Mesenchymal stem cell (in vitro differentiated cells and primary cell): ENCODE data around the gene CACNG4.

ENCODE experiments used
- DNase-seq: peaks from one replicate; pipeline ENCODE4 v3.0.0-alpha.2; 2013
- H2AFZ ChIP-seq: one replicate; pipeline ENCODE4 v1.6.1; 2013; ENCODE audit warnings: low read depth, mild to moderate bottlenecking, control low read depth, inconsistent platforms, low read length, moderate library complexity
- H2AK5ac ChIP-seq: 2 replicates; pipeline ENCODE4 v1.6.1; 2013; ENCODE audit warnings: low read length, moderate library complexity, mild to moderate bottlenecking, inconsistent platforms; ENCODE audit not compliant: severe bottlenecking
- H2BK120ac ChIP-seq: one replicate; pipeline ENCODE4 v1.6.1; 2013; ENCODE audit warnings: low read depth, mild to moderate bottlenecking, inconsistent platforms, low read length, moderate library complexity
- H2BK12ac ChIP-seq, 2 experiments: one replicate each; pipeline ENCODE4 v1.6.1; 2013; ENCODE audit warnings: inconsistent platforms in 2 of 2, low read length in 2 of 2, mild to moderate bottlenecking in 2 of 2, moderate library complexity in 2 of 2, control low read depth in 1 of 2
- H2BK15ac ChIP-seq: one replicate; pipeline ENCODE4 v1.6.1; 2013; ENCODE audit warnings: mild to moderate bottlenecking, low read depth, inconsistent platforms; ENCODE audit not compliant: poor library complexity, severe bottlenecking
- H2BK5ac ChIP-seq: 2 replicates; pipeline ENCODE4 v1.6.1; 2013; ENCODE audit warnings: low read depth, mild to moderate bottlenecking, low read length, control low read depth, inconsistent platforms; ENCODE audit not compliant: poor library complexity, severe bottlenecking
- H3K14ac ChIP-seq, 2 experiments: one replicate each; pipeline ENCODE4 v1.6.1; 2013; ENCODE audit warnings: inconsistent platforms in 2 of 2, low read length in 2 of 2, control low read depth in 1 of 2, mild to moderate bottlenecking in 1 of 2, moderate library complexity in 1 of 2
- H3K18ac ChIP-seq, 2 experiments: one replicate each; pipeline ENCODE4 v1.6.1; 2013; ENCODE audit warnings: inconsistent platforms in 2 of 2, low read length in 2 of 2, control low read depth in 1 of 2, low read depth in 1 of 2, mild to moderate bottlenecking in 1 of 2
- H3K23ac ChIP-seq, 2 experiments: one replicate each; pipeline ENCODE4 v1.6.1; 2013; ENCODE audit warnings: inconsistent platforms in 2 of 2, low read length in 2 of 2, mild to moderate bottlenecking in 2 of 2, moderate library complexity in 2 of 2, control low read depth in 1 of 2
- H3K27ac ChIP-seq: 2 replicates; pipeline ENCODE4 v1.5.1; 2013; ENCODE audit warnings: mild to moderate bottlenecking, moderate library complexity, low read length, control low read depth, inconsistent platforms; ENCODE audit not compliant: poor library complexity, severe bottlenecking
- H3K27me3 ChIP-seq, 2 experiments: 2 replicates each; pipeline versions ENCODE4 v1.6.1 to v1.7.0; 2013; ENCODE audit warnings: low read length in 2 of 2, mild to moderate bottlenecking in 2 of 2, moderate library complexity in 2 of 2, control low read depth in 1 of 2, inconsistent platforms in 1 of 2; ENCODE audit not compliant: control insufficient read depth in 1 of 2, insufficient read depth in 1 of 2
- H3K36me3 ChIP-seq, 2 experiments: 2 replicates each; pipeline versions ENCODE4 v1.6.1 to v1.7.0; 2013; ENCODE audit warnings: low read length in 2 of 2, control low read depth in 1 of 2, inconsistent platforms in 1 of 2, low read depth in 1 of 2, mild to moderate bottlenecking in 1 of 2; ENCODE audit not compliant: insufficient read depth in 2 of 2, control insufficient read depth in 1 of 2
- H3K4ac ChIP-seq, 2 experiments: one replicate each; pipeline ENCODE4 v1.6.1; 2013; ENCODE audit warnings: inconsistent platforms in 2 of 2, low read length in 2 of 2, mild to moderate bottlenecking in 2 of 2, moderate library complexity in 2 of 2, control low read depth in 1 of 2, low read depth in 1 of 2
- H3K4me1 ChIP-seq: 2 replicates; pipeline ENCODE4 v1.6.1; 2013; ENCODE audit warnings: low read depth, low read length, control low read depth; ENCODE audit not compliant: control insufficient read depth, insufficient read depth
- H3K4me2 ChIP-seq: 2 replicates; pipeline ENCODE4 v1.6.1; 2013; ENCODE audit warnings: low read length, mild to moderate bottlenecking, inconsistent platforms; ENCODE audit not compliant: poor library complexity, severe bottlenecking
- H3K4me3 ChIP-seq, 2 experiments: 2 replicates each; pipeline versions ENCODE4 v1.5.1 to v1.7.0; 2013; ENCODE audit warnings: low read length in 2 of 2, mild to moderate bottlenecking in 2 of 2, control low read depth in 1 of 2, low read depth in 1 of 2; ENCODE audit not compliant: insufficient read depth in 1 of 2
- H3K79me1 ChIP-seq: replicated peaks from 2 replicates; pipeline ENCODE4 v1.6.1; 2013; ENCODE audit warnings: mild to moderate bottlenecking, control low read depth, low read length, inconsistent platforms; ENCODE audit not compliant: poor library complexity, severe bottlenecking
- H3K9ac ChIP-seq: 2 replicates; pipeline ENCODE4 v1.7.0; 2013; ENCODE audit warnings: mild to moderate bottlenecking, low read length, moderate library complexity
- H3K9me3 ChIP-seq: 2 replicates; pipeline ENCODE4 v1.7.0; 2013; ENCODE audit warnings: mild to moderate bottlenecking, low read length; ENCODE audit not compliant: control insufficient read depth
- H4K8ac ChIP-seq: one replicate; pipeline ENCODE4 v1.6.1; 2013; ENCODE audit warnings: inconsistent platforms, mild to moderate bottlenecking, low read length, moderate library complexity
- H4K91ac ChIP-seq: one replicate; pipeline ENCODE4 v1.6.1; 2013; ENCODE audit warnings: mild to moderate bottlenecking, low read length, inconsistent platforms
- WGBS: methylation state at CpG from one replicate; pipeline ENCODE4 v1.1.7; 2013; ENCODE audit warnings: mixed read lengths; 5-methylcytosine and 5-hydroxymethylcytosine counted together

The CACNG4 gene

GRCh38 chr17:66978514-66979061 is 14.1 kb downstream of the CACNG4 start:
- H2BK5ac ChIP-seq = no peak overlapping the region
- H2BK120ac ChIP-seq = no peak overlapping the region
- H3K79me1 ChIP-seq = no peaks in the 10 kb centered on the region
- H3K23ac ChIP-seq = no peak overlapping the region
- H2BK15ac ChIP-seq = no peak overlapping the region
- H3K9me3 ChIP-seq = no peaks in the 10 kb centered on the region
- no peak overlapping the region for H3K4me3 ChIP-seq
- H3K4ac ChIP-seq = no peak overlapping the region
- no peaks in the 10 kb centered on the region for H3K4me1 ChIP-seq
- H2BK12ac ChIP-seq = no peak overlapping the region
- WGBS = 92% methylated on average over 19 of the region's 19 CpGs
- H3K4me2 ChIP-seq = no peak overlapping the region
- no peak overlapping the region for H2AK5ac ChIP-seq
- no peak overlapping the region for H4K91ac ChIP-seq
- no peak overlapping the region for H2AFZ ChIP-seq
- peaks cover 53 to 79% of the 10 kb centered on the region in 2 experiments for H3K27me3 ChIP-seq
- H3K27ac ChIP-seq = no peak overlapping the region
- no peak overlapping the region for H4K8ac ChIP-seq
- H3K9ac ChIP-seq = no peak overlapping the region
- DNase-seq = no peak
- no peaks in the 10 kb centered on the region for H3K36me3 ChIP-seq
- no peak overlapping the region for H3K14ac ChIP-seq
- H3K18ac ChIP-seq = no peak overlapping the region

- no peak overlapping the region for H2BK120ac ChIP-seq
- no peak overlapping the region for H2BK12ac ChIP-seq
- no peak overlapping the region for H3K4me2 ChIP-seq
- no peaks in the 10 kb centered on the region for H3K36me3 ChIP-seq
- H2AK5ac ChIP-seq = no peak overlapping the region
- WGBS = 94% methylated on average over 5 of the region's 7 CpGs
- no peak overlapping the region for H3K4me3 ChIP-seq
- H3K4me1 ChIP-seq = no peaks in the 10 kb centered on the region
- no peak overlapping the region for H3K14ac ChIP-seq
- no peaks in the 10 kb centered on the region for H3K9me3 ChIP-seq
- peaks cover 56 to 79% of the 10 kb centered on the region in 2 experiments for H3K27me3 ChIP-seq
- H2BK5ac ChIP-seq = no peak overlapping the region
- H2AFZ ChIP-seq = no peak overlapping the region
- H3K23ac ChIP-seq = no peak overlapping the region
- no peaks in the 10 kb centered on the region for H3K79me1 ChIP-seq
- H3K27ac ChIP-seq = no peak overlapping the region
- H3K18ac ChIP-seq = no peak overlapping the region
- no peak overlapping the region for H3K9ac ChIP-seq
- no peak for DNase-seq
- H4K8ac ChIP-seq = no peak overlapping the region
- H4K91ac ChIP-seq = no peak overlapping the region
- H2BK15ac ChIP-seq = no peak overlapping the region
- H3K4ac ChIP-seq = no peak overlapping the region
Observed at GRCh38 chr17:66980896-66981295, 16.4 kb downstream of the CACNG4 start.

DNA sequence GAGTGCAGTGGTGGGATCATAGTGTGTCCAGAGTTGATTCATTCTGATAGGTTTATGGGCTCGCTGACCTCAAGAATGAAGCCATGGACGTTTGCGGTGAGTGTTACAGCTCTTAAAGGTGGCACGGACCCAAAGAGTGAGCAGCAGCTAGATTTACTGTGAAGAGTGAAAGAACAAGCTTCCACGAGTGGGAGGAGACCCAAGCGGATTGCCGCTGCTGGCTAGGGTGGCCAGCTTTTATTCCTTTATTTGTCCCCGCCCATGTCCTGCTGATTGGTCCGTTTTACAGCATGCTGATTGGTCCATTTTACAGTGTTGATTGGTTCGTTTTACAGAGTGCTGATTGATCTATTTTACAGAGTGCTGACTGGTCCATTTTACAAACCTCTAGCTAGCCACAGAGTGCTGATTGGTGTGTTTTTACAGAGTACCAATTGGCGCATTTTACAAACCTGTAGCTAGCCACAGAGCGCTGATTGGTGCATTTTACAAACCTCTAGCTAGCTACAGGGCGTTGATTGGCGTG is 17.5 kb downstream of the CACNG4 start:
- Histone ChIP-seq H2BK12ac (no peak overlapping the region), H2BK120ac (no peak overlapping the region), H3K27me3 (peaks cover 56 to 79% of the 10 kb centered on the region in 2 experiments), H3K9me3 (no peaks in the 10 kb centered on the region), H3K18ac (no peak overlapping the region), H2AK5ac (no peak overlapping the region), H4K91ac (no peak overlapping the region), H3K36me3 (no peaks in the 10 kb centered on the region), H3K27ac (no peak overlapping the region), H3K4me3 (no peak overlapping the region), H3K4me2 (no peak overlapping the region), H4K8ac (no peak overlapping the region), H3K9ac (no peak overlapping the region), H2BK15ac (no peak overlapping the region), H3K79me1 (no peaks in the 10 kb centered on the region), H2AFZ (no peak overlapping the region), H3K4me1 (no peaks in the 10 kb centered on the region), H2BK5ac (no peak overlapping the region), H3K4ac (no peak overlapping the region), H3K14ac (no peak overlapping the region), H3K23ac (no peak overlapping the region)
- 87% methylated on average over 14 of the region's 14 CpGs for WGBS
- DNase-seq = no peak

DNA sequence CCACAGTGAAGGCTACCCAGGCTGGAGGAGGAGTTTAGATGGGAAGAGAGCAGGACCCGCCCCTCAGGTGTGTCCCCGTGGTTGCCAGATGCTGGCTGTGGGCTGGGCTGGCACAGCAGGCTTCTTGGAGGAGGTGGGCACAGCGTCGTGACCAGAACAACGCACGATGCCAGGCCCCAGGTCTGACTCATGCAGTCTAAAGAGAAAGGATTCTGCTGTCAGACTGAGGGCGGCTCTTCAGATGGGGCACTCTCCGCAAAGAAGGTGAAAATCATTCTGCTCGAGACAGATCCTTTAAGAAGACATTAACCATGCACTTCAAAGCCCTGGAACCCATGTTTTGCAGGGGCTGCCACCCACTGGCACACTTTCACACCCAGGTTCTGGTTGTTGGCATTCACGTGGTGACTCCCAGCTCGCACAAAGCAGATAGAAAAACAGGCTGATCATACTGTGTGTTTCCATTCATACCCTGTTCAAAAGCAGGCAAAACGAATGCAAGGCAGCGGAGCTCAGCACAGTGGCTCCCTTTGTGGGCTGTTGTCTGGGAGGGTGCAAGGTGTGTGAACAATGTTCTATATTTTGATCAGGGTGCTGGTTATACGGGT is 19.0 kb downstream of the CACNG4 start:
- WGBS = 85% methylated on average over 13 of the region's 14 CpGs
- H3K27ac ChIP-seq = no peak overlapping the region

More for the DNA sequence above, 19.0 kb downstream of the CACNG4 start:
- no peaks in the 10 kb centered on the region for H3K36me3 ChIP-seq
- no peak overlapping the region for H4K91ac ChIP-seq
- H2BK15ac ChIP-seq = no peak overlapping the region
- no peaks in the 10 kb centered on the region for H3K4me1 ChIP-seq
- no peak overlapping the region for H2AK5ac ChIP-seq
- H3K4me2 ChIP-seq = no peak overlapping the region
- no peak overlapping the region for H3K18ac ChIP-seq
- no peak overlapping the region for H3K23ac ChIP-seq
- no peaks in the 10 kb centered on the region for H3K79me1 ChIP-seq
- peaks cover 60 to 79% of the 10 kb centered on the region in 2 experiments for H3K27me3 ChIP-seq
- DNase-seq = no peak
- H2AFZ ChIP-seq = no peak overlapping the region
- peak overlapping the region; percentile 31 for H4K8ac ChIP-seq
- no peak overlapping the region for H3K9ac ChIP-seq
- no peak overlapping the region for H3K4ac ChIP-seq
- no peaks in the 10 kb centered on the region for H3K9me3 ChIP-seq
- H2BK120ac ChIP-seq = no peak overlapping the region
- no peak overlapping the region for H3K4me3 ChIP-seq
- no peak overlapping the region for H3K14ac ChIP-seq
- H2BK5ac ChIP-seq = no peak overlapping the region
- no peak overlapping the region for H2BK12ac ChIP-seq
